SK-N-SH treated with all-trans-retinoic acid at 6 μM for 48 hours (cell line): Measurements from ENCODE around the gene OR10X1.

ENCODE experiments used
- ESRRG ChIP-seq: fragments of 250-450 bp; sonication (Bioruptor Pico); IDR thresholded peaks from 2 replicates; pipeline ENCODE4 v1.6.1; 2021; ENCODE audit warnings: mild to moderate bottlenecking
- ISL1 ChIP-seq: fragments of 250-450 bp; sonication (Bioruptor Pico); IDR thresholded peaks from 2 replicates; pipeline ENCODE4 v2.1.2; 2022; ENCODE audit warnings: mild to moderate bottlenecking, moderate library complexity
- OSR1 ChIP-seq: fragments of 250-450 bp; sonication (Bioruptor Pico); IDR thresholded peaks from 2 replicates; pipeline ENCODE4 v1.8.0; 2022; ENCODE audit warnings: moderate library complexity, mild to moderate bottlenecking, inconsistent platforms
- TOX ChIP-seq: fragments of 250-450 bp; sonication (Bioruptor Pico); IDR thresholded peaks from 2 replicates; pipeline ENCODE4 v1.8.0; 2021; ENCODE audit warnings: mild to moderate bottlenecking, moderate library complexity, borderline replicate concordance
- ZFP3 ChIP-seq: fragments of 250-450 bp; sonication (Bioruptor Pico); IDR thresholded peaks from 2 replicates; pipeline ENCODE4 v1.5.0; 2020; ENCODE audit warnings: mild to moderate bottlenecking, moderate library complexity
- ZNF70 ChIP-seq: fragments of 450-650 bp; formaldehyde crosslinking; IDR thresholded peaks from 2 replicates; pipeline ENCODE4 v1.5.0; 2020; ENCODE audit warnings: mild to moderate bottlenecking, moderate library complexity
- TF ChIP-seq, protein P1 (sequence below): fragments of 250-450 bp; sonication (Bioruptor Pico); IDR thresholded peaks from 2 replicates; pipeline ENCODE4 v1.8.0; 2020; ENCODE audit warnings: mild to moderate bottlenecking, moderate library complexity, borderline replicate concordance
- TF ChIP-seq, protein P2 (sequence below): fragments of 250-450 bp; sonication (Bioruptor Pico); IDR thresholded peaks from 2 replicates; pipeline ENCODE4 v1.5.1; 2020; ENCODE audit warnings: low read depth, mild to moderate bottlenecking, moderate library complexity

DNA sequence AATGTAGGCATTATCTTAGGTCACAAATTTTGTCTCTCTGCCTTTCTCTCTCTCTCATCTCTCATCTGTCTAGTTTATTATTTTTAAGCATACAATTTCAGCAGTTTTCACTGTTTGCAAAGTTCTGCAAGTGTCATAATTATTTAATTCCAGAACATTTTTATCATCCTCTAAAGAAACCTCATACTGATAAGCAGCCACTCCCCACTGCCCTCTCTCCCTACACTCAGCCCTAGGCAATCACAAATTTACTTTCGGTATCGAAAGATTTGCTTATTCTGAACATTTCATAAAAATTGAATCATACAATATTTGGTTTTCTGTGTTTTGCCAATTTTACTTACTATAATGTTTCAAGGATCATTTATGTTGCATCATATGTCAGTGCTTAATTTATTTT lies 42.1 kb downstream of the OR10X1 start:
- TF ChIP-seq ESRRG (CRISPR knock-in tag) (no peak), ISL1 (CRISPR knock-in tag) (no peak), OSR1 (no peak), ZNF70 (no peak), TOX (CRISPR knock-in tag) (no peak), ZFP3 (CRISPR knock-in tag) (no peak)
- TF ChIP-seq, protein P1, sequence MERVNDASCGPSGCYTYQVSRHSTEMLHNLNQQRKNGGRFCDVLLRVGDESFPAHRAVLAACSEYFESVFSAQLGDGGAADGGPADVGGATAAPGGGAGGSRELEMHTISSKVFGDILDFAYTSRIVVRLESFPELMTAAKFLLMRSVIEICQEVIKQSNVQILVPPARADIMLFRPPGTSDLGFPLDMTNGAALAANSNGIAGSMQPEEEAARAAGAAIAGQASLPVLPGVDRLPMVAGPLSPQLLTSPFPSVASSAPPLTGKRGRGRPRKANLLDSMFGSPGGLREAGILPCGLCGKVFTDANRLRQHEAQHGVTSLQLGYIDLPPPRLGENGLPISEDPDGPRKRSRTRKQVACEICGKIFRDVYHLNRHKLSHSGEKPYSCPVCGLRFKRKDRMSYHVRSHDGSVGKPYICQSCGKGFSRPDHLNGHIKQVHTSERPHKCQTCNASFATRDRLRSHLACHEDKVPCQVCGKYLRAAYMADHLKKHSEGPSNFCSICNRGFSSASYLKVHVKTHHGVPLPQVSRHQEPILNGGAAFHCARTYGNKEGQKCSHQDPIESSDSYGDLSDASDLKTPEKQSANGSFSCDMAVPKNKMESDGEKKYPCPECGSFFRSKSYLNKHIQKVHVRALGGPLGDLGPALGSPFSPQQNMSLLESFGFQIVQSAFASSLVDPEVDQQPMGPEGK, result no peak
- TF ChIP-seq, protein P2, sequence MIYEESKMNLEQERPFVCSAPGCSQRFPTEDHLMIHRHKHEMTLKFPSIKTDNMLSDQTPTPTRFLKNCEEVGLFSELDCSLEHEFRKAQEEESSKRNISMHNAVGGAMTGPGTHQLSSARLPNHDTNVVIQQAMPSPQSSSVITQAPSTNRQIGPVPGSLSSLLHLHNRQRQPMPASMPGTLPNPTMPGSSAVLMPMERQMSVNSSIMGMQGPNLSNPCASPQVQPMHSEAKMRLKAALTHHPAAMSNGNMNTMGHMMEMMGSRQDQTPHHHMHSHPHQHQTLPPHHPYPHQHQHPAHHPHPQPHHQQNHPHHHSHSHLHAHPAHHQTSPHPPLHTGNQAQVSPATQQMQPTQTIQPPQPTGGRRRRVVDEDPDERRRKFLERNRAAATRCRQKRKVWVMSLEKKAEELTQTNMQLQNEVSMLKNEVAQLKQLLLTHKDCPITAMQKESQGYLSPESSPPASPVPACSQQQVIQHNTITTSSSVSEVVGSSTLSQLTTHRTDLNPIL (CRISPR knock-in tag), result no peak
